Panc1 (cell line): ENCODE results near the gene EHMT2. TPM values are rescaled to one million over a fixed set of nuclear protein-coding genes. Genes with fewer than 3 reads are reported as not detected.

Experiments
- ATAC-seq: fragments of 200-7000 bp; cut with Tn5 transposase; 2 replicates; pipeline ENCODE4 v1.9.1; 2020; ENCODE audit warnings: mild to moderate bottlenecking, moderate library complexity
- BruUV-seq: library from RNA; stranded (reverse); fragments of 400-500 nt; replicated peaks from 2 replicates; lab custom pipeline; 2021; lab: Mats Ljungman, UMichigan
- CTCF ChIA-PET: fragments of 300-600 bp; sonication (Branson Sonifier 250); formaldehyde crosslinking; loops from one replicate; lab custom pipeline; 2022; ENCODE audit warnings: antibody characterized with exemption; lab: Charles Lee
- POLR2A ChIA-PET: fragments of 300-600 bp; sonication (Branson Sonifier 250); formaldehyde crosslinking; loops from one replicate; lab custom pipeline; 2022; ENCODE audit warnings: antibody characterized with exemption; lab: Charles Lee
- DNase-seq: peaks from one replicate; pipeline ENCODE4 v3.0.0-alpha.2; 2010; ENCODE audit warnings: low read depth, low spot score
- H3K27ac ChIP-seq: 2 replicates; pipeline ENCODE4 v1.5.1; 2011; ENCODE audit warnings: mild to moderate bottlenecking, low read length, inconsistent platforms
- H3K27me3 ChIP-seq: fragments of 200-500 bp; sonication (Bioruptor generic); 2 replicates; pipeline ENCODE4 v1.6.0; 2014; ENCODE audit warnings: low read length, inconsistent platforms; ENCODE audit not compliant: control insufficient read depth, insufficient read depth
- H3K36me3 ChIP-seq: fragments of 200-500 bp; sonication (Bioruptor generic); 2 replicates; pipeline ENCODE4 v1.5.1; 2014; ENCODE audit warnings: inconsistent platforms, mild to moderate bottlenecking, low read length, moderate library complexity; ENCODE audit not compliant: control insufficient read depth, insufficient read depth
- H3K4me1 ChIP-seq: 2 replicates; pipeline ENCODE4 v1.5.1; 2011; ENCODE audit warnings: inconsistent platforms, mild to moderate bottlenecking, low read length, moderate library complexity; ENCODE audit not compliant: control insufficient read depth, insufficient read depth
- H3K4me3 ChIP-seq, 2 experiments: 2 replicates each; pipeline ENCODE4 v1.5.1; 2011 to 2012; ENCODE audit warnings: low read depth in 2 of 2, low read length in 2 of 2, mild to moderate bottlenecking in 2 of 2, inconsistent platforms in 1 of 2, moderate library complexity in 1 of 2
- H3K9me3 ChIP-seq: fragments of 200-500 bp; sonication (Bioruptor generic); 2 replicates; pipeline ENCODE4 v1.5.1; 2014; ENCODE audit warnings: low read depth, mild to moderate bottlenecking, inconsistent platforms, low read length, moderate library complexity; ENCODE audit not compliant: control insufficient read depth, insufficient read depth
- POLR2AphosphoS5 ChIP-seq: IDR thresholded peaks from 2 replicates; pipeline ENCODE4 v1.6.1; 2012; ENCODE audit warnings: mild to moderate bottlenecking, low read depth, low read length, moderate library complexity
- REST ChIP-seq, 2 experiments: IDR thresholded peaks; 2 replicates each; pipeline ENCODE4 v1.6.1; 2011 to 2012; ENCODE audit warnings: low read depth in 2 of 2, control low read depth in 1 of 2, low read length in 1 of 2, mild to moderate bottlenecking in 1 of 2, moderate library complexity in 1 of 2; ENCODE audit not compliant: insufficient read depth in 1 of 2
- SIN3A ChIP-seq: IDR thresholded peaks from 2 replicates; pipeline ENCODE4 v1.6.1; 2012; ENCODE audit warnings: low read depth, mild to moderate bottlenecking, low read length, moderate library complexity, borderline replicate concordance; ENCODE audit not compliant: insufficient read depth
- TCF7L2 ChIP-seq: IDR thresholded peaks from 2 replicates; pipeline ENCODE4 v1.6.1; 2011; ENCODE audit warnings: mild to moderate bottlenecking, low read depth, low read length, inconsistent platforms
- in situ Hi-C: cut with HindIII; loops from 2 replicates; pipeline ENCODE4 v1.10.0; 2016; ENCODE audit warnings: low sequenced_read_pairs, low pct_unique_long_range_greater_than_20kb
- intact Hi-C: fragments of 100-400 bp; cut with micrococcal nuclease; formaldehyde crosslinking; loops from one replicate; pipeline ENCODE4 v1.10.0; 2022; ENCODE audit not compliant: unreplicated experiment
- total RNA-seq: library from RNA; stranded (reverse); gene quantifications from one replicate; pipeline ENCODE4 v1.2.1, GENCODE V29; 2021; ENCODE audit not compliant: unreplicated experiment
- TF ChIP-seq, protein P1 (sequence below): fragments of 450-650 bp; IDR thresholded peaks from 2 replicates; pipeline ENCODE4 v1.5.1; 2017; ENCODE audit warnings: mild to moderate bottlenecking

EHMT2 gene
- total RNA-seq, 1 experiment from 2014 or later, result 60.4 TPM

DNA sequence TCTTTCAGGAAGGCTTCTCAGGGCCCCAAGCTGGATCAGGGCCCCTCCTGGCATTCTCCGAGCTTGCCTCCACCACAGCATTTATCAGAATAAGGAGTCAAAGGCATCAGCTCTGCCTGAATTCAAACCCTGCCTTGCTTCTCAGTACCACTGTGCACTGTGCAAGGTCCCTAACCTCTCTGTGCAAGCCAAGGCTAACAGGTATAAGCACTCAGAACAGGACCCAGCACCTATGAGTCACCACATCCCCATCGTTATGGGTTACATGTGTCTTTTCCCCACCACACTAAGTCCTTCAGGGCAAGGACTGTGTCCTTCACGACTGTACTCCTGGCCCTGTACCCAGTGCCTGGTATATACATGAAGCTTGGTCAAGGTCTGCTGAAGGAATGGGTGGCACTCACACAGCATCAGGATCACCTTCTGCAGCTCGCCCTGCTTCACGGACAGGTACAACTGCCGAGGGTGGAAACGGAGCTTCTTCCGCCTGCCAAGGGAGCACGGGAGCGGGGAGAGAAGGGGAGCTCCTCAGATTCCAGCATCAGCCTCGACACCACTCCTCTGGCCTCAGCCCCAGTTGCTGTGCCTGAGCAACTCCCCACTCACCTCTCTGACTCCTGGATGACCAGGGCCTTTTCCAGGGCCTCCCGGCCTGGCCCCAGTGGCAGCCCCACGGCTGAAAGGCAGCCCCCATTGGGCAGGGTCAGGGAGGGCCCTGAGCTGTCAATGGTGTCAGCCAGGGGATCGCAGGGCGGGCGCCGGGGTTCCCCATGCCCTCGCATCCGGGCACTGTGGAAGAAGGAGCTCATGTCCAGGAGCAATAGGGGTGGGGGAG lies 10.1 kb downstream of the EHMT2 start:
- ChIA-PET POLR2A (interaction anchor here (0.6 kb wide), 1 partner anchor 10 kb away, joined by 16 read pairs; the partner anchor contains the start of gene EHMT2), CTCF (interaction anchor here (0.6 kb wide), 2 partner anchors 10 to 60 kb away, joined by 3 read pairs; partner anchors contain the start of genes EHMT2 and HSPA1B)
- TF ChIP-seq TCF7L2 (no peak), POLR2AphosphoS5 (no peak), REST (IDR thresholded peaks at IDR 0.05; ENCODE audit: insufficient read depth in 1 of 2, low read depth in 2 of 2, low read length in 1 of 2) (no peak), SIN3A (no peak)
- TF ChIP-seq, protein P1, sequence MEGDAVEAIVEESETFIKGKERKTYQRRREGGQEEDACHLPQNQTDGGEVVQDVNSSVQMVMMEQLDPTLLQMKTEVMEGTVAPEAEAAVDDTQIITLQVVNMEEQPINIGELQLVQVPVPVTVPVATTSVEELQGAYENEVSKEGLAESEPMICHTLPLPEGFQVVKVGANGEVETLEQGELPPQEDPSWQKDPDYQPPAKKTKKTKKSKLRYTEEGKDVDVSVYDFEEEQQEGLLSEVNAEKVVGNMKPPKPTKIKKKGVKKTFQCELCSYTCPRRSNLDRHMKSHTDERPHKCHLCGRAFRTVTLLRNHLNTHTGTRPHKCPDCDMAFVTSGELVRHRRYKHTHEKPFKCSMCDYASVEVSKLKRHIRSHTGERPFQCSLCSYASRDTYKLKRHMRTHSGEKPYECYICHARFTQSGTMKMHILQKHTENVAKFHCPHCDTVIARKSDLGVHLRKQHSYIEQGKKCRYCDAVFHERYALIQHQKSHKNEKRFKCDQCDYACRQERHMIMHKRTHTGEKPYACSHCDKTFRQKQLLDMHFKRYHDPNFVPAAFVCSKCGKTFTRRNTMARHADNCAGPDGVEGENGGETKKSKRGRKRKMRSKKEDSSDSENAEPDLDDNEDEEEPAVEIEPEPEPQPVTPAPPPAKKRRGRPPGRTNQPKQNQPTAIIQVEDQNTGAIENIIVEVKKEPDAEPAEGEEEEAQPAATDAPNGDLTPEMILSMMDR, result no peak
- Histone ChIP-seq H3K4me1 (no peaks in the 10 kb centered on the region), H3K27me3 (no peaks in the 10 kb centered on the region), H3K27ac (no peak overlapping the region), H3K9me3 (no peaks in the 10 kb centered on the region), H3K4me3 (no peak overlapping the region), H3K36me3 (no peaks in the 10 kb centered on the region; the same call in none of the 2 replicates)
- no peak for ATAC-seq
- no TSS peak for BruUV-seq
- DNase-seq, result no peak
- intact Hi-C loops, result no loop called here
- in situ Hi-C loops, result no loop called here

- DNase-seq (no peak), ATAC-seq (no peak)
- Histone ChIP-seq H3K36me3 (no peaks in the 10 kb centered on the region; the same call in none of the 2 replicates), H3K9me3 (no peaks in the 10 kb centered on the region), H3K4me3 (no peak overlapping the region), H3K4me1 (no peaks in the 10 kb centered on the region), H3K27ac (no peak overlapping the region), H3K27me3 (no peaks in the 10 kb centered on the region)
- POLR2A ChIA-PET, result no interaction called here
- no peak for TF ChIP-seq SIN3A
- TF ChIP-seq REST (IDR thresholded peaks at IDR 0.05; ENCODE audit: insufficient read depth in 1 of 2, low read depth in 2 of 2, low read length in 1 of 2), result no peak
- CTCF ChIA-PET, result no interaction called here
- in situ Hi-C loops, result no loop called here
- intact Hi-C loops, result no loop called here
- BruUV-seq, result no TSS peak
These were observed 10.9 kb downstream of the EHMT2 start for GRCh38 chr6:31886541-31886991.
